GM12878 (cell line): ENCODE data around the gene CTCFL. TPM values are rescaled to one million over a fixed set of nuclear protein-coding genes. Genes with fewer than 3 reads are reported as not detected.

Experiments
- ATAC-seq: fragments of 200-7000 bp; cut with Tn5 transposase; 3 replicates; pipeline ENCODE4 v1.9.1; 2020; ENCODE audit warnings: mild to moderate bottlenecking, moderate library complexity
- BruUV-seq: library from RNA; stranded (reverse); fragments of 400-500 nt; replicated peaks from 2 replicates; lab custom pipeline; 2021; lab: Mats Ljungman, UMichigan
- CTCF ChIA-PET: fragments of 300-600 bp; sonication (Branson Sonifier 250); formaldehyde crosslinking; extraction: SDS; loops from one replicate; lab custom pipeline; 2021; ENCODE audit warnings: inconsistent platforms; lab: Yijun Ruan, JAX
- POLR2A ChIA-PET: fragments of 350-600 bp; formaldehyde crosslinking; extraction: SDS; loops from one replicate; lab custom pipeline; 2021; ENCODE audit warnings: inconsistent platforms; lab: Charles Lee
- RAD21 ChIA-PET: fragments of 300-600 bp; sonication (Branson Sonifier 250); formaldehyde crosslinking; loops from one replicate; lab custom pipeline; 2023; ENCODE audit warnings: antibody characterized with exemption; ENCODE audit not compliant: unreplicated experiment; lab: Charles Lee
- SMC1A ChIA-PET: fragments of 300-600 bp; sonication (Branson Sonifier 250); formaldehyde crosslinking; loops from one replicate; lab custom pipeline; 2023; ENCODE audit not compliant: unreplicated experiment, uncharacterized antibody; lab: Charles Lee
- DNase-seq: peaks from one replicate; pipeline ENCODE4 v3.0.0-alpha.2; 2011; ENCODE audit warnings: low read depth, low spot score
- FAIRE-seq: peaks from 3 replicates; lab custom pipeline; 2011; peaks lifted over from hg19 to GRCh38; lab: Jason Lieb, UNC
- H2AFZ ChIP-seq: 2 replicates; pipeline ENCODE4 v1.6.0; 2011; ENCODE audit warnings: low read depth, low read length, control low read depth; ENCODE audit not compliant: control insufficient read depth
- H3K27ac ChIP-seq: 2 replicates; pipeline ENCODE4 v1.5.1; 2011; ENCODE audit warnings: control low read depth; ENCODE audit not compliant: control insufficient read depth, insufficient read depth
- H3K27me3 ChIP-seq, 2 experiments: replicated peaks in 1 of 2; 2 replicates each; pipeline versions ENCODE4 v1.6.0 to v1.6.1; 2011; ENCODE audit warnings: low read length in 1 of 2; ENCODE audit not compliant: control insufficient read depth in 2 of 2, insufficient read depth in 2 of 2
- H3K36me3 ChIP-seq, 2 experiments: 2 replicates each; pipeline ENCODE4 v1.5.1; 2011; ENCODE audit warnings: low read length in 1 of 2; ENCODE audit not compliant: control insufficient read depth in 2 of 2, insufficient read depth in 2 of 2
- H3K4me1 ChIP-seq: 2 replicates; pipeline ENCODE4 v1.6.1; 2011; ENCODE audit warnings: mild to moderate bottlenecking, low read length, moderate library complexity, mixed read lengths; ENCODE audit not compliant: control insufficient read depth, insufficient read depth
- H3K4me2 ChIP-seq: 2 replicates; pipeline ENCODE4 v1.6.0; 2011; ENCODE audit warnings: control low read depth; ENCODE audit not compliant: control insufficient read depth, insufficient read depth
- H3K4me3 ChIP-seq: fragments of 200-600 bp; sonication (generic); 2 replicates; pipeline ENCODE4 v1.5.1; 2016
- H3K79me2 ChIP-seq: 2 replicates; pipeline ENCODE4 v1.6.0; 2011; ENCODE audit warnings: low read length; ENCODE audit not compliant: control insufficient read depth, insufficient read depth
- H3K9ac ChIP-seq: 2 replicates; pipeline ENCODE4 v1.8.0; 2011; ENCODE audit warnings: low read length, control low read depth, mixed read lengths; ENCODE audit not compliant: control insufficient read depth, insufficient read depth
- H3K9me3 ChIP-seq: replicated peaks from 3 replicates; pipeline ENCODE4 v1.5.1; 2011; ENCODE audit warnings: mild to moderate bottlenecking, low read length; ENCODE audit not compliant: control insufficient read depth, insufficient read depth
- H4K20me1 ChIP-seq: 2 replicates; pipeline ENCODE4 v1.6.0; 2011; ENCODE audit not compliant: control insufficient read depth, insufficient read depth
- MXI1 ChIP-seq: fragments of 150-350 bp; IDR thresholded peaks from 2 replicates; pipeline ENCODE4 v1.6.1; 2011; ENCODE audit warnings: low read depth, mild to moderate bottlenecking, inconsistent platforms, low read length, improper control_type of control experiment
- RELA ChIP-seq: fragments of 450-650 bp; IDR thresholded peaks from 2 replicates; pipeline ENCODE4 v1.8.0; 2014; ENCODE audit warnings: borderline replicate concordance; ENCODE audit not compliant: partially characterized antibody
- SMARCA5 ChIP-seq: fragments of 450-650 bp; IDR thresholded peaks from 2 replicates; pipeline ENCODE4 v1.6.1; 2017; ENCODE audit warnings: mild to moderate bottlenecking
- TCF12 ChIP-seq: IDR thresholded peaks from 2 replicates; pipeline ENCODE4 v1.6.1; 2011; ENCODE audit warnings: low read depth, mild to moderate bottlenecking, low read length
- WGBS: methylation state at CpG from one replicate; pipeline ENCODE4 v1.1.6; 2016; ENCODE audit warnings: low lambda C conversion rate; ENCODE audit not compliant: insufficient replicate concordance, insufficient coverage; ENCODE audit errors: missing lambda C conversion rate; 5-methylcytosine and 5-hydroxymethylcytosine counted together
- in situ Hi-C: fragments of 300-500 bp; cut with MboI; formaldehyde crosslinking; loops from 9 replicates; pipeline ENCODE4 v1.14.3; 2018; ENCODE audit warnings: mixed read lengths
- intact Hi-C: fragments of 100-400 bp; cut with micrococcal nuclease; formaldehyde crosslinking; loops from one replicate; pipeline ENCODE4 v1.14.2; 2022; ENCODE audit not compliant: unreplicated experiment
- polyA plus RNA-seq, 11 experiments: library from polyadenylated mRNA; depleted of rRNA in 4 of 11; unstranded in 6 of 11; stranded (reverse) in 5 of 11; fragments of >200 nt; fragmentation: Nextera tagmentation in 4 of 11; fragmentation: Illumina TruSeq in 1 of 11; extraction: Ambion mirVana in 4 of 11; extraction: Trizol in 1 of 11; gene quantifications; 1 replicate in 1 of 11; 2 replicates in 10 of 11; pipeline versions ENCODE4 v1.2.1 to v1.2.3, GENCODE V29; 2011 to 2016; ENCODE audit warnings: inconsistent platforms in 2 of 11, missing spikeins in 2 of 11, low read depth in 1 of 11
- total RNA-seq, 4 experiments: library from RNA; depleted of rRNA in 3 of 4; stranded (reverse); fragments of >200 nt in 3 of 4; fragmentation: Illumina TruSeq in 1 of 4; extraction: Trizol in 1 of 4; gene quantifications; 2 replicates each; pipeline versions ENCODE4 v1.2.1 to v1.2.3, GENCODE V29; 2013 to 2021
- TF ChIP-seq, protein P1 (sequence below): fragments of 450-650 bp; IDR thresholded peaks from 2 replicates; pipeline ENCODE4 v1.6.1; 2017; ENCODE audit warnings: antibody characterized with exemption, mild to moderate bottlenecking, moderate library complexity

CTCFL gene
- total and polyA plus RNA-seq, 10 of the 15 experiments (the other 5 are each of a cell fraction or from before 2014, with no cell fraction given) = 0.06 to 0.20 (median 0.11) TPM; not detected in 4

GRCh38 chr20:57508831-57509230, 16.1 kb downstream of the CTCFL start:
- Histone ChIP-seq H3K9ac (no peak overlapping the region), H3K36me3 (no peaks in the 10 kb centered on the region), H3K27ac (no peak overlapping the region), H3K4me1 (no peaks in the 10 kb centered on the region), H3K4me3 (no peak overlapping the region), H2AFZ (no peak overlapping the region), H4K20me1 (no peaks in the 10 kb centered on the region), H3K27me3 (no peaks in the 10 kb centered on the region), H3K9me3 (no peaks in the 10 kb centered on the region), H3K4me2 (no peak overlapping the region), H3K79me2 (no peaks in the 10 kb centered on the region)
- BruUV-seq = no TSS peak
- ChIA-PET CTCF (interaction anchor here (0.8 to 0.9 kb wide), 2 partner anchors 11 to 86 kb away, joined by 3 read pairs; no protein-coding TSS in a partner anchor), POLR2A (no interaction called here), RAD21 (no interaction called here), SMC1A (interaction anchor here (1.1 to 1.6 kb wide), 2 partner anchors 13 to 120 kb away, joined by 3 read pairs; no protein-coding TSS in a partner anchor)
- WGBS = 62% methylated on average over 5 of the region's 5 CpGs
- intact Hi-C loops = no loop called here
- DNase-seq (no peak), FAIRE-seq (no peak), ATAC-seq (no peak)
- in situ Hi-C loops = loop anchor here (10.0 kb wide), 2 partner anchors 424 to 676 kb away; no protein-coding TSS in a partner anchor
- no peak for TF ChIP-seq MXI1
- TF ChIP-seq SMARCA5 = no peak
- TF ChIP-seq RELA = no peak
- no peak for TF ChIP-seq TCF12
- TF ChIP-seq, protein P1, sequence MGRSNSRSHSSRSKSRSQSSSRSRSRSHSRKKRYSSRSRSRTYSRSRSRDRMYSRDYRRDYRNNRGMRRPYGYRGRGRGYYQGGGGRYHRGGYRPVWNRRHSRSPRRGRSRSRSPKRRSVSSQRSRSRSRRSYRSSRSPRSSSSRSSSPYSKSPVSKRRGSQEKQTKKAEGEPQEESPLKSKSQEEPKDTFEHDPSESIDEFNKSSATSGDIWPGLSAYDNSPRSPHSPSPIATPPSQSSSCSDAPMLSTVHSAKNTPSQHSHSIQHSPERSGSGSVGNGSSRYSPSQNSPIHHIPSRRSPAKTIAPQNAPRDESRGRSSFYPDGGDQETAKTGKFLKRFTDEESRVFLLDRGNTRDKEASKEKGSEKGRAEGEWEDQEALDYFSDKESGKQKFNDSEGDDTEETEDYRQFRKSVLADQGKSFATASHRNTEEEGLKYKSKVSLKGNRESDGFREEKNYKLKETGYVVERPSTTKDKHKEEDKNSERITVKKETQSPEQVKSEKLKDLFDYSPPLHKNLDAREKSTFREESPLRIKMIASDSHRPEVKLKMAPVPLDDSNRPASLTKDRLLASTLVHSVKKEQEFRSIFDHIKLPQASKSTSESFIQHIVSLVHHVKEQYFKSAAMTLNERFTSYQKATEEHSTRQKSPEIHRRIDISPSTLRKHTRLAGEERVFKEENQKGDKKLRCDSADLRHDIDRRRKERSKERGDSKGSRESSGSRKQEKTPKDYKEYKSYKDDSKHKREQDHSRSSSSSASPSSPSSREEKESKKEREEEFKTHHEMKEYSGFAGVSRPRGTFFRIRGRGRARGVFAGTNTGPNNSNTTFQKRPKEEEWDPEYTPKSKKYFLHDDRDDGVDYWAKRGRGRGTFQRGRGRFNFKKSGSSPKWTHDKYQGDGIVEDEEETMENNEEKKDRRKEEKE = no peak
